HG02970 (cell line): ENCODE data around the gene MAPK8.

ENCODE experiments used
- ATAC-seq: cut with Tn5 transposase; IDR thresholded peaks from one replicate; pipeline ENCODE4 v1.9.1; 2021; ENCODE audit warnings: mild to moderate bottlenecking, moderate library complexity, moderate number of reproducible peaks; ENCODE audit not compliant: unreplicated experiment, low FRiP score

Gene MAPK8

DNA sequence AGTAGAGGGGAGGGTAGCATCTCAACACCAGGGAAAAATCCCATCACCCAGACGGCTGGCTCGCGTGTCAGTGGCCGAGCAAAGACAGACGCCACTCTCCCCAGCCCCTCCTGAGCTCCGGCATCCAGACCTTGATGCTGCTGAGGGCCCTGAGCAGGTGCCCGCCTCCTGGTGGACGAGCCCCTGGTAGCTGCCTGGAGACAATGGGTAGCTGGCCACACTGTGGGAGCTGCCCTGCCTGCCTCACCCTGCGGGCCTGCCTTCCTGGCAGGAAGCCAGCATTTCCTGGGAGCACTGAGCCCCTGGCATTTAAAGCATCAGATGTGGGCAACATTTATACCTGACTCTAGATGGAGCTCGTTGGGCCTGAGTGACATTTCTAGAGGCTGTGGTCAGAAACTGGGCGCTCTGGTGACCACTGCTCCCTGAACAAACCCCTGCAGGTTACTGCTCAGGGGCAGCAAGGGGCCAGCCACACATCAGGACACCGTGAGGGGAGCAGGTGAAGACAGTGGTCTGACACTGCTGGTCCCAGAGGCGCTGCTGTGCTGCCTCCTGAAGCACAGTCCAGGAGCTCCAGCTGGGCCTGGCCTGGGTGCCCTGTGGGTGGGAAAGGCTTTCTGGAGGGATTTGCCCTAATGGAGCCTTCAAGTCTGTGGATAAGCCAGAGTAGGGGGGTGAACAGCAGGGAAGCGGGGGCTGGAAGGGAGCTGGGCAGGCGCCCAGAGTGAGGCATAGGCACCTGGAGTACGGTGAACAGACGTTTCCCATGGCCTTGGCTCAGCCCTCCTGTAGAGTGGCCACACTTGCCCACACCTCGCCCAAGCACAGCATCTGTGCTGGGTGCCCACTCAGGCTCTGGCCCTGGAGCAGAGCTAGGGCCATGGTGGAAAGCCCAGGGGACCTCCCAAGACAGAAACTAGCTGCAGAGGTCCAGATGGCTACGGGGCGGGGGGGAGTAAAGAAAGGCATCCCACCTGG is 138.7 kb downstream of the MAPK8 start:
- no peak for ATAC-seq

DNA sequence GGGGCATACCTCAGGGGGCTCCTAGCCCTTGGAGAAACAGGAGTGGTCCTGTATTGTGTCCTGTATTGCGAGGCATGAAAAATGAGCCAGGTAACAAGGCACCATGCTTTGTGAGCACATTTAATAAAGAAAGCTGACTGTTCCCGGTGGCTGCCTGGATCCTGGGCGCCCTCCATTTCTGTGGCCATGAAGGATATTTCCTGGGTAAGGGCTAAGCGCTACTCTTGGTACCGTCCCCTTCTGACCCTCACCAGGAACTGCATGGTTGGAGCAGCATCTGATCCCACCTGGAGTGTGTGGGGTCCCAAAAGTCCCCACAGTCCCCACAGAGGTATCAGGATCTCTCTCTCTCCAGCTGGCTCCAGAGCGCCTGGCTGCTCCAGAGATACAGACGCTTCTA is 139.5 kb downstream of the MAPK8 start:
- no peak for ATAC-seq

DNA sequence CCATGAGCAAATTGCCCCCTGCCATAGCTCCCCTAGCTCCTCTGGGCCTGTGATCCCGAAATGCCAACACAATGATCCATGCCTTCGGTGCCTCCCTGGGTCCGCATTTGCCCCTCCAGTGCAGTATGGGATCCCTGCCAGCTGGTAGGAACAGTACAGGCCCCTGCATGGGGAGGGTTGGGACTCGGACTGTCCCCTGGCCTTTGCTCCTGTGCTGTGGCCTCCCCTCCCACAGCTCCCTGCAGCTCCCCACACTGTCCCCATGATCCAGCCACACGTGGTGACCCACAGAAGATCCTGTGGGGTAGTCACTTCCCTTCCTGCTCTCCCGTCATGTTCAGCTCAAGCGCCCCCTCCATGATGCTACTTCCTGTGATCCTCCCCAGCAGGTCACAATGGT is 140.3 kb downstream of the MAPK8 start:
- no peak for ATAC-seq

DNA sequence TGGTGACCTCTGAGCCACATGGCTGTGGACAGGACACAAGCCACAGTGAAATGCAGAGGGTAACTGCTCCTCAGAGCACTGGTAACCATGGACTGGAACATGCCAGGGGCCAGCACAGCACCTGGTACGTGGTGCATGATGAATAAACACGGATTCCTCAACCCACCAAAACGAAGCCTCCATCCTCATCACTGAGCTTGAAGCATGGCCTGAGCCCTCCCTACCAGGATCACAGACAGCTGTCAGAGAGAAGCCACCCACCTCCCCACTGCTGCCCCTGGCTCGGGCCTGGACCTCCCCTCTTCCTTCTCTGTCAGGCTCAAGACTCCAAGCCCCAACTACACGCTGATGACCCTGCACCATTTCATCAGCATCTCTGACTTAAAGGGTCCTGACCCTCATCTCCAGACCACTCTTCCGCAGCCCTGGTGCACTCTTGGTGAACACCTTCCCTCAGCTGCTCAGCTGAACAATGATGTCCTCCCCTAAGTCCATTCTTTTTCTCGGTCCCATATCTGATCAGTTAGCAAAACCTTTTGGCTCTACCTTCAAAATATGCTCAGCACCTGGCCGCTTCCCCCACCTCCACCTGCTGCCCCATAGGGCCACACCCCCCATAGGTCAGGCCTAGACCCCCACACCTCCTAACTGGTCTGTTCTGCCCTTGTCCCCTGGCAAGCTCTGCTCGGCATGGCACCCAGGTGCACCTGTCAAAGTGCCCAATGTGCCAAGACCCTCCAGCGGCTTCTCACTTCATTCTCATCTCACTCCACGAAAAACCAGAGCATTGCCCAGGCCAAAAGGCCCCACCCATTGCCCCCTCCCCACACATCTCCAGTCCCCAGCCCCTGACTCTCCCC is 141.1 kb downstream of the MAPK8 start:
- ATAC-seq: no peak

DNA sequence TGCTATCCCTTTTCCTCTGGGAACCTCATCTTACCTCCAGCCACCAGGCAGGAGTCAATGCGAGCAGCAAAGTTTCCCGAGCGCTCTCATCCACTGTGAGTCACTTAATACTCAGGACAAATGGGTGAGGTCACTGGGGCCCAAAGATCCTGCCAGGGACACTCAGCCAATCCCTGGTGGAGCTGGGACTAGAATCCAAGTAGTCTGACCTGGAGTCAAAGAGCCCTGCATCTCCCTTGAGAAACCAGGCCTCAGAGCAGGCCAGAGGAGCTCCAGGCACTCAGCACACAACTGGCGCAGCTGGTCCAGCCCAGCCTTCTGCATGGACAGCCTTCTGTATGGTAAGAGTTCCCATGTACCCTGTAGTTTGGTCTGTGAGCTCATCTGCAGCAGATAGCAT is 142.3 kb downstream of the MAPK8 start:
- no peak for ATAC-seq

DNA sequence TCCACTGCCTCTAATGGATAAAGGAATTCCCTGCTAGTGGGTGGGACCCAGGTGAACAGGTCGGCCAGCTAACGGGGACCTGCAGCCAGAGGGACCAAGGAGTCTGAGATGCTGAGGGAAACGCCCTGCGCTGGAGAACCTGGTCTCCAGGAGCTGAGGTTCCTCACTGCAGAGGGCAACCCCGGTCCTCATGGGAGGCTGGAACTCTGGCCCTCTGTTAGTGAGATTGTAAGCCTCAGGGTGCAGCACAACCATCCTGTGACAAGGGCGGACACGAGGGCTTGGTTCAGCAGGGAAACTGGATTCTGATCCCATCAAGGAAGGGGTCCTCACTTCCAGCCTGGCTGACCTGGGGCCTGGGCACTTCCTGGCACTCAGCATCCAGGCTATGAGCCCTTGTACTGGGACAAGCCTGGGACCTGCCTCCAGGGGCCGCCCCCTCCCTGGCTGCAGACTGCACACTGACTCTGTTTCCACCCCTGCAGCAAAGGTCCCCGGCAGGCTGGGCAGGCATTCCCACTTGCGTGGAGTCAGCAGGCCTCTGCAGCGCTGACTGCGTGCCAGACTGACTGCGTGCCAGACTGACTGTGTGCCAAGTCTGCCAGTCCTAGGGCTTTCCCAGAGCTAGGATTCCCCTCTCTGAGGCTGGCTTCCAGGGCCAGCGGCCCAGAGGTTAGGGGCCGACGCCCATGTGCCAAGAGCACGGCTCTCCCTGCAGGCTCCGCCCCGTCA is 143.2 kb downstream of the MAPK8 start:
- ATAC-seq: no peak

DNA sequence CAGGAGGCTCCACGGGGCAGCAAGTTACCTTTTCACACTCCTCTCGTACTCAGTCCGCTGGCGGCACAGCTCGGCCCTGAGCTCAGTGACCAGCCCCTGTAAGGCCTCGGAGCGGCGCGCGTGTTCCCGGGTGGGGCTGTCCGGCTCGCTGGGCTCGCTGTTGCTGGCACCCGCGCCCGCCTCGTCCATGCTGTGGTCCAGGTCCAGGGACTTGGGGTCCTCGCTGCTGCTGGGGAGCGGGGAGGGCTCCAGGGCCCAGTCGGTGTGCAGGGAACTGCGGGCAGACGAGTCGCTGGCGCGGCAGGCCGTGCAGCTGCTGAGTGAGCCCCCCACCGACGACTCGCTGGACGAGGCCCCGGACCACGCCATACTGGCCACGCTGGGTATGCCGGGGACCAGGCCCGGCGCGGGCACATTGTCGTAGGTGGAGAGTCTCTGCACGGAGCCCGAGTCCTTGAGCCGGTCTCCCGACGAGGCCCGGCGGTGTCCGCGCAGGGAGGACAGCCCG is 143.8 kb downstream of the MAPK8 start:
- ATAC-seq: no peak

DNA sequence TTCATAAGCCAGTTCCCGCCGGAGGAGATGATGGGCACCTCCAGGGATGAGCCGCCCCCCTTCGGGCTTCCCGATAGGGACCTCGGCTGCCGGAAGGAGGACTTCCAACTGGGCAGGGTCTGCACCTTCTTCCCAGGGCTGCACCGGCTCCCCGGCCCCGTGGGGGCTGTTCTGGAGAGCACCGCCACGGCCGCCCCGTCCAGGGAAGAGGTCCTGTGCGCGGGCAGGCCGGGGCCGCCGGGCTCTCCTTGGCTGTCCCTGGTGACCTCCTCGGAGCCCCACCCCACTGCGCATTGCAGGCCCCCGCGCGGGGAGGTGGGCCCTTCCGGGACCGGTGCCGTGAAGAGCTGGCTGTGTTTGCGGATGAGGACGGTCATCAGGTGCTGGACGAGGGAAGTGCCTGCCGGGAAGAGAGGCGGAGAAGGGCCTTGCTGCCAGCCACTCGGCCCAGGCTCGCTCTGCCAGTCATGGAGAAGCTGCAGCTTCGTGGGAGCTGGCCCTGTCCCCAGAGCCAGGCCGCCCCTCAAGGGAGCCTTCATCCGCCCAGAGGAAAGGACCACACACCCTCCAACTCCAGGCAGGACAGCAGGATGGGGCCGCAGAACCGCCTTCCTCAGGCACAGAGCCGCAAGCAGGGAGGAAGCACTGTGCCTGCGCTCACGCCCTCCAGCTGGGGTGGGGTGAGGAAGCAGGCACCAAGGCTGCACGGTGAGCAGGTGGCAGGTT is 144.4 kb downstream of the MAPK8 start:
- ATAC-seq: no peak

DNA sequence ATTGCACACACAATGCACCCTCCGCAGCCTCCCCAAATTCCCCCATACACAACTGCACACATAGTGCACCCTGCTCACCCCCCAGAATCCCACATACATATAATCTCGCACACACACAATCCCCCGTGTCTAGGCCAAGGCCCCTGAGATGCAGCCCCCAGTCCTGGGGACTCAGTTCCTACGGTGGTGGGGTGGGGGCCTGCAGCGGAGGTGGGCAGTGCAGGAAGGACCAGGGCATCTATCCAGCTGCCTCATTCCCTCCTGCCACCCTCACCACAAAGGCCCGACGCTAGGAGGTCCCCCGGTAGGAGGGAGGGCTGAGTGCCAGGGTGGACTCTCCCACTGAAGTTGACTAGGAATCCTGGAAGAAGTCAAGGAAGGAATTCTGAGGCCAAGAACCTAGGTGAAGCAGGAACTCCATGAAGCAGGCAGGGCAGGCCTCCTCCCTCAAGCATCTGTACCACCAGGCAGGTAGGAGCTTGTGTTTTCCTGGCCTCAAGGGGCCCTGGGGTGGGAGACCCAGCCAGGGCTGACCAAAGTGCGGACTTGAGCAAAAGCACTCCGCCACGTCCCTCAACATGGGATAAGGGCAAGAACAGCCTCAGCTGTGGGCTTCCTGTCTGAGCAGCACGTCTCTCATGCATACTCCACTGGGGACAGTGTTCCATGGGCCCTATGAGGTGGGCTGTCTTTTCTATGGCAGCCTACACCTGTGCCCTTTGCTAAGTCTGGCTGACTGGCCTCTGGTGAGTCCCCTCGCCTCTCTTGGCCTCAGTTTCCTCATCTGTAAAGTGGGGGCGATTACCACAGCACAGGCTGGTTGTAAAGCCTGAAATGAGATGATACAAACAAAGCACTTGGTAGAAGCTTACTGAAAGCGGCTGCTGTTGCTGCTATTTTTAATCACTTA is 145.7 kb downstream of the MAPK8 start:
- ATAC-seq: no peak

DNA sequence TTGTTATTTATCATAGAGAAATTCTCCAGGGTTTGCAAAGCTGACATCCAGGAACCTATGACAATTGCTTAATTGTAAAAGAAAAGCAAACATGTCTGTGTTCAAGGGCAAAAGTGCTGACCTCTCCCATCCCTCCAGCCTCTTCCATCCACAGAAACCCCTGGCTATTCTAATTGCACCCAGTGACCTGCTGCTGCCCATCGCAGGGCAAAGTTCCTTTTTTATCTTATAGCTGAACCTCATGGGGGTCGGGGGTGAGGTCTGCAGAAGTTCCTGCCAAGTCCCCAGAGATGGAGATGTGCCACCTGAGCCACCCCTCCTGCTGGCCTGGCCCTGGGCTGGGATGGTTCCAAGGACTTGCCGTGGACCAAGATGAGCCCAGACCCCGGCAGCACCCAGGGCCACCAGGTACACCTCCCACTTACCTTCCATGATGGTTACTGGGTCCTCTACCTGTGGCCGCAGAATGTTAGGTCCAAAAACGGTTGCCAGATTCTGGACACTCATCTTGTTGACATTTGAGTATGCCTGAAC is 146.5 kb downstream of the MAPK8 start:
- no peak for ATAC-seq

DNA sequence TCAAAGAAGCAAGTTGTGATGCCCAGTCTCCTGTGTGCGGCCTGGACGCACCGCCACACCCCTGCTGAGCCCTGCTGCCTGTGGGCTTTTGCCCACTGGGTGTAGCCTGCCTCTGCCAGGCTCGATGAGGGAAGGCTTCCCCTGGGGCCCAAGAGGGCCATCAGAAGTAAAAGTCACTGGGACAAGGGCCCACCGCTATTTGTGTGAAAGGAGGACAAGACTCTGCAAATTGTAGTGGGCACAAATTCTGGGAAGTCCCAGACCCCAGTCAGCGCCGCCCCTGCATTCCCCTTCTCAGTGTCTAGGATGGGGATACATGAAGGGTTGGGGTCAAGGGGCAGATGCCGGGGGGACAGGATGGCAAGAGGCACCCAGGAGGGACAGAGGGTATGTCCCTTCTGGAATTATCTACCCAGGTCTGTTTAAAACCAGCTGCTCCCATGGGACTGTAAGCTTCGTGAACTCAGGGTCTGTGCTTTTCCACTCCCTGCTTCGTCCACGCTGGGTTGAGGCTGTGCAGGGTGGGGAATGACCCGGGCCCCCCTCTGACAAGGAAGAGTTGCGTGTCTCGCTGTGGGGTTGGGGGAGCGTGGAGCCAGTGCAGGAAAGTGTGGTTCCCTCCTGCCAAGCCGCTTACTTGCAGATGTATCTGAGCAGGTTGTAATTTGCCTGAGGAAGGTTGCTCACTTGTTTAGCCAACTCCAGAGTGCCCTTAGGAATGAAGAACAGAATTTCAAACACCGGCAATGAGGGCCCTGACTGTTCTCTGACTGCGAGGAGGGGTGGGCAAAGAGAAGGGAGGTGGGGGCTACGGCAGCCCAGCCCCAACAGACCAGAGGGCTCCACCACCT is 147.2 kb downstream of the MAPK8 start:
- ATAC-seq: no peak

DNA sequence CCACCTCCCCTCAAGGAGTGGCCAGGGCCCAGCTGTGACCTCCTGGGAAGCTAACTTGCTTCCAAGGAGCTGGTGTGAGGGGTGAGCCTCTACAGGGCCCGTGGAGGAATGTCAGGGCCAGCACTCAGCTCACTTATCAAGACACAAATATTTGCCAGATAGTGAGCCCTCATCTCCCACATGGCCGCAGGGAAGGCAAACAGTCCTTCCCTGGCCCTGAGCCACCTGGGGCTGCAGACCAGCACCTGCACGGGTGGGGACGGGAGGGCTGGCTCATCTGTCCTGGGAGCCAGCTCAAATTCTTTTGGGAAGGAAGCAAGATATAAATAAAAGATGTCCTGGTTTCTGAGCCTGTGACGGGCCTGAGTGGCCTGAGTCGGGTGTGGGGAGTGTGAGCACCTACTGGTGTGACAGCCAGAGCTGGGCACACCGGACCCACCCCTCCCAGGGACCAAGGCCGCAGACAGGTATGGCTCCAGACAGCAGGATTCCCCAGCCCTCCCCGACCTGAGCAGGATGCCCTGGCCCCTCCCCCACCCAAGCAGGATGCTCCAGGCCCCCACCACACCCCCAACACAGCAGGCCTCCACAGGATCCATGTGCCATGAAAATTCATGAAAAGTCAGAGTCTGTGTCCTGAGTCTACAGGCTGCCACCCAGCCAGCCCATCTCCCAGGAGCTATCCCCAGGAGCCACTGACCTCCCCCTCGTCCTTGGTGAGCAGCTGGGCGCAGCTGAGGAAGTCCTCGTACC is 148.0 kb downstream of the MAPK8 start:
- ATAC-seq: no peak

DNA sequence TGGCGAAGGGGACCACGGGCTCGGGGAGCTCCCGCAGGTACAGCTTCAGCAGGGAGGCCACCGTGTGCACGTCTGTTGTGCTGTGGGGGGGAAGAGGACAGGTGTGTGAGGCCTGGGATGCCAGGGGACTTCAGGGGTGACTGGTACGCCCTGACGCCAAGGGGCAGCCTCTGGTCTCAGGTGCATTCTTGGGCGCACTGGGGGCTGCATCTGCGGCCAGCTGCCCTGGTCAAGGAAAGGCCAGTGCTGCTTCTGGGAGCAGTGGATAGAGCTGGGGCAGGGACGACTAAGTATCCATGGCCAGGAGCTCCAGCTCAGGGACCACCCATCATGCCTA is 148.5 kb downstream of the MAPK8 start:
- ATAC-seq: no peak

DNA sequence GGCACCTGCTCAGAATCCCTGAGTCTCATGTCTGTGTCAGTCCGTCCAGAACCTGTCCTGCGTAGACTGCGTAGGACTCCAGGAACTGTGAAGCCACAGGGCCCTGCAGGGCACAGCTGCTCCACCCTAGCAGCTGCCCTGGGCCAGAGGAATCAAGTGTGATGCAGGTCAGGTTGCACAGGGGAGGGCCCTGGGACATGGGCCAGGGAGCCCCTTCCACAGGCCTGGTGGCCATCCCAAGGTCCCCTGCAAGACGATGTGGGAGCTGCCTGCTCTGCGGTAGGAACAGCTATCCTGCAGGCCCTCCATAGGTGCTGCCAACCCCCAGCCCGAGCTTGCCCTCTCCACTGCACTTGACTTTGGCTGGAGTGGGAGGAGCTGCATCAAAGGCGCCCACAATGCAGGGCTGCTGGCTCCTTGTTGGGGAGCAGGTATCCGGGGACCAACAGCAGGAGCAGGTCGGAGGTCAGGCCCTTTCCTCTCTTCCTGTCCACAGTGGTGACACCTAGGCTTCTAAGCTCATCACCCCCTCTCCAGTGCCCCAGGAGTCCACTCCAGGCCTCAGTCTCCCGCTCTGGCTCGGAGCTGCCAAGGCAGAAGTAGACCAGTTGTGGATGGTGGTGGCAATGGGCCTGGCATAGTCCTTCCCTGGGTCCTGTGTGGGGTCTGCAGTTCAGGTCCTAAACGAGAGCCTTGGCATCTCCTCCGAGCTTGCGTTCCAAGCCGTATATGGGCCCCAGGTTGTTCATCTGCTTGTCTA is 149.1 kb downstream of the MAPK8 start:
- ATAC-seq: no peak

DNA sequence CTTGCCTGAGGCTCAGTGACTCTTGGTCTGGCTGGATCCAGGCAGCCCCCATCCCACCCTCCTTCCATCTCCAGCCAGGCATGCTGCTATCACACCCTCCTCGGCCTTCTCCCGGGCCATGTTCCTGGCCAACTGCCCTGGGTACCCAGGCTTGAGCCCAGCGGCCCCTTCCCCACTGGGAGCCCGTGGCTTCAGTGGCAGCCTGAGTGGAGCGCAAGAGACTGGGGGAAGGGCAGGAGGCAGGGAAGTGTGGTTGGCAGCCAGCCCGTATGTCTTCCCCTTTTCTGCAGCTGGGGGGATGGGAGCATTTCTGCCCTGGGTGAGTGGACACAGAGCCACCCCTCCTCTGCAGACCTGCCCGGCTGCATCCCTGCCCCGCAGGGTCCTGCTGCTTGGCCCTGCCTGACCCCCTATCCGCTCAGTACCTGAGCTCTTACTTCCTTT is 149.9 kb downstream of the MAPK8 start:
- ATAC-seq: no peak
